NCI-H748 (cell line): Measurements from ENCODE around the gene ALX1.

Source experiments
- DNase-seq: peaks from one replicate; lab custom pipeline; 2025; ENCODE audit not compliant: unreplicated experiment; lab: John Stamatoyannopoulos, UW

The ALX1 gene

DNA sequence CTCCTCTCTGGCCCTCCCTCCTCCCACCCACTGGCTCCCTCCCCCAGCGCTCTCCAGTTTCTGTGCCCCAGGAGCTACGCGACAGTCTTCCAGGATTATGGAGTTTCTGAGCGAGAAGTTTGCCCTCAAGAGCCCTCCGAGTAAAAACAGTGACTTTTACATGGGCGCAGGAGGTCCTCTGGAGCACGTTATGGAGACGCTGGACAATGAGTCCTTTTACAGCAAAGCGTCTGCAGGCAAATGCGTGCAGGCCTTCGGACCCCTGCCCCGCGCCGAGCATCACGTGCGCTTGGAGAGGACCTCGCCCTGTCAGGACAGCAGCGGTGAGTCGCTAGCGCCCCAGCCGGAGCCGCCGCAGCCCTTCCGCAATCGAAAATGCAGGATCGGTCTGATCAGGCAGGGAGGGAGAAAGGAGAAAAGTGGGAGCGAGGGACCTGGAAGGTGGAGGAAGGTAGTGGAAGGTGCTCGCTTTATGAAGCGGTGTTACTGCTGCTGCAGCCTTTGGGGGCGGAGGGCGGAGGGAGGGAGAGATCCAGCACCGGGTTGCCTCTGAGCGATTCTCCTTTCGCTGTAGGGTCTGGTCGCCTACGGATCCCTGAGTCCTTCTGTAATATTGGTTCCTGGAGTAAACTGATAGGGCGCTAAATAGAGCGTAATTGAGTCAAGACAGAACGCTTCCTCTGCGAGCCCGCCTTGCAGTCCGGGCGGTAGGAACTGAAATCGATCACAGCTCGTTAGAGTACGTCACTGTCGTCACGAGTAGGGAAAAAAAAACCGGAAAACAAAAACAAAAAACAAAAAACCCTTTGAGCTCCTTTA lies at the start of gene ALX1:
Gene ALX1 (plus strand): TSS at position 56 of the 819 bp plus-strand sequence. CDS start 42 bp downstream, at position 98.
- DNase-seq, result peak; percentile 84

DNA sequence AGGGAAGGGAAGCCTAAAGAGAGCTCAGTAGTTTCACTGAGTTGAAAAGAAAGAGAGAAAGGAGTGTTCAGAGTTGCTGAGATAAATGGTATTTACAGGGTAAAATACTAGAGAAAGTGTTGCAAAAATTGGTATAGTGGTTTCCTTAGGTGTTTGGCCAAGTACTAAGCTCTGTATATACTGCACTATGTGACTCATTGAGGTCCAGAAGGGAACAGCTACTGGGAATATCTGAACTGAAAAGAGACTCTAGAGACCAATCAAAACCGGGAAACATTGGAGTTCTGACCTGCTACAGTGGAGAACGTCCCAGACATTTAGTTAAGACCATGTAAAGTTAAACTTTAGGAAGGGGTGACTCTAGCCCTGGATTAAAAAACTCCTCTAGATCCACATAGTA lies 42.7 kb upstream of the ALX1 start:
- DNase-seq, result no peak

DNA sequence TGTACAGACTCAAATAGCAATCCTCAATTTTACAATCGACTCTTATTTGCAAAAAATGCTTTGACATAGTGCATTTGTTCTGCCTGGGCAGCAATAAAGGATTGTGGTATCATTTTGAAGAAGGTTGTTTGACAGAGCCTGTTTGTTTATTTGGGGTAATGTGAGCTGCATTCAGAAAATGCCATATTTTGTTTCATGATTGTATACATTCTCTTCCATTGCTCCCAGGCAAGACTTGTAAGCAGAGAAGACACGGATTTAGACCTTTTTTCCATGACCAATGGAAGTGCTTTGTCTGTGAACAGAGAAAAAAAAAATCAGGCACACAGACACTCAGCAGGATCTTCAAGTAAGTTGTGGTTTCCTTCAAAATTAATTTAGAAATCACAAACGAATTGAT lies 35.5 kb upstream of the ALX1 start:
- no peak for DNase-seq

DNA sequence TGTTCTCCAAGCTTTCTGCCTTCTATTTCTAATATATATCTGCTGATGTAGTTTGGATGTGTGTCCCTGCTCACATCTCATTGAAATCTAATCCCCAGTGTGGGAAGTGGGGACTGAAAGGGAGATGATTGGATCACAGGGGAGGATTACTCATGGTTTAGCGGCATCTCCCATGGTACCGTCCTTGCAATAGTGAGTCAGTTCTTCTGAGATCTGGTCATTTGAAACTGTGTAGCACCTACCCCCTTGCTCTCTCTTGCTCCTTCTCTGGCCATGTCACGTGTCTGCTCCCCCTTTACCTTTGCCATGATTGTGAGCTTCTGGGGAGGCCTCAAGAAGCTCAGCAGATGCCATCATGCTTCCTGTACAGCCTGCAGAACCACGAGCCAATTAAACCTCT lies 26.2 kb upstream of the ALX1 start:
- DNase-seq, result no peak

DNA sequence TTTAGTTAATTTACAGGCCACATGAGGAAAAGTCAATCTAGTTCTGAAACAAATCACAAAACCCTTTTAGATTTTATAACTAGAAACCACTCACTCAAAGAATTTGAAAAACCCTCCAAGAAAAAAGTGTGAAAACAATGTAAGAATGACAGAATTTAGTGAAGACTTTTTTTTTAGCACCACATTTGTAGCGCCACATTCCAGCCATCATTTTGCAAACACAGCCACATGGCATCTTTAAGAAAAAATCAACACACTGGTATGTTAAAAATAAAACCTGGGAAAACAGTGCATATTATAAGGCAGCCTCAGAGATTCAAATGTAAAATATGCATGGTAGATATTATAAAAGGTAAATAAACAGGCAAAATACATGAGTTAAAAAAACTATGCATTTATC lies 22.3 kb upstream of the ALX1 start:
- no peak for DNase-seq

DNA sequence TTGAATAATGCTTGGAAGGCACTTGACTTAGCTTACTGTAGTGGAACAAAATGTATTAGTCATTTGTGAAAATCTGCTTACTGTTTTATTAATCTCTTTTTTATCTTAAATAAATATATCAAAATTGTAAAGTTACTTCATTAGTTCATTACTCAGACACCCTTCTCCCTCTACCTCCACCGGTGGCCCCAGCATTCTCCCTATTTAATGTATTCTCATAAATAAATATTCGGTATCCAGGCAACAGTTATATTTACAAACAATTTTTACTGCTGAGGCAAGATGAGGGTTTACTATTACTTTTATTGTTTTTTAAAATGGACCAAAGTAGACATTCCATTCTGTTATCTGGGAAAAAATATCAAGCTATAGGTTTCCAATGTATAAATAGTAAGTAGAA lies 19.6 kb upstream of the ALX1 start:
- no peak for DNase-seq

DNA sequence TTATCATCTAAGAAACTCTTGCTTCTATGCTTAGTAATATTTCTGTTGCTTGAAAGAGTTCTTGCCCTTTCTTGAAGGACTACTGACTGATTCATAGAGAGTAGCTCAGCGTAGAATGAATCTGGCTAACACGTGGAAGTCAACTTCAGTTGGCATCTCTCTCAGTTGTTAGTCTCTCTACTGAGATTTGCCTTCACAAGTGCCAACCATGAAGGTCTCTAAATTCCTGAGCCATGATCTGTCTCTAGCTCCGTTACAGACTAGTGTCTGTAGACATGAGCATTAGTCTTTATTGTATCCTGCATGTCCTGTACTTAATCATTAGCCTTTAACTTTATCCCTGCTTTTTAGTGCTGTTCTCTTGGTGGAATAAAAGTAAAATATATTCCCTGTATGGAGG lies 19.1 kb upstream of the ALX1 start:
- DNase-seq, result no peak

GRCh38 chr12:85266356-85266755 lies 13.7 kb upstream of the ALX1 start:
- no peak for DNase-seq

- DNase-seq, result no peak
Measured at GRCh38 chr12:85273381-85274314, 6.4 kb upstream of the ALX1 start.

- DNase-seq, result no peak
Measured at GRCh38 chr12:85274315-85274651, 5.7 kb upstream of the ALX1 start.

GRCh38 chr12:85275374-85275773 lies 4.6 kb upstream of the ALX1 start:
- no peak for DNase-seq

GRCh38 chr12:85277191-85277590 lies 2.8 kb upstream of the ALX1 start:
- no peak for DNase-seq

- no peak for DNase-seq
Measured at GRCh38 chr12:85277900-85278597, 2.0 kb upstream of the ALX1 start.

DNA sequence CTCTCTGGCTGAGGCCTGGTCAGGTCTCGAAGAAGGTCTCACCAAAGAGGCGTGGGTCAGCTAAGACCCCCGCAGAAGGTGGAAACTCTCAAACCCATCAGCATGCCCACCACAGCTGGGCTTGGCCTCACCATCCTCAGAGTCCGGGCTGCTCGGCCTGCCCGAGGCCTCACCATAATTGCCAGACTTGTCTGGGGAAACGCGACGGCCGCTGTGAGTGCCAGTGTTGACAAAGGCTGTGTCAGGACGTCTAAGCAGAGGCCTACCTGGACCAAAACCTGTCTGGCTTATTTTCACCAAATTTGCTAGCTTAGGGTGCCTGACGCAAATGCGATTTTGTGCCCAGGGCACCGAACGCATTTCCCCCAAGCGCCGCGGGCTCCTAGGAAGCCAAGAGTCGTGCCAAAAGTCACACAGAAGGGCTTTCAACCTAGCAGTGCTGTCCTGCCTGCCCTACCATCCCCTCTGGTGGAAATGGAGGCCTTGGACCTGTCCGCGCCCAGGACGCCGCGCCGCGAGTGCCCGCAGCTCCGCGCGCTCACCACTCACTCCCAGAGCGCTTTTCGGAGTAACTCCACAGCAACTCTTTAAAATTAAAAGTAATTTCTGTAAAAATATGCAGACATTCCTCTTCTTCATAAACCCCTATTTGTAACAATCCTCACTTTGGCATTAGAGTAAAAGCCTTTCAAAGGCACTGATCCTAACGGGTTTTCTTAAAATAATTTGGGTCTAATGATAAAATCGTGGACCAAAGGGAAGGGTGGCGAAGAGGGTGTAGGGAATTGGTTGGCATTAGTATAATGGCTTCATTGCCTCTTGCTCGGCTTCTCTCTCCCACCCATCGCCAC lies 1.2 kb upstream of the ALX1 start:
- DNase-seq, result no peak

GRCh38 chr12:85279449-85280164 lies 413 bp upstream of the ALX1 start:
- no peak for DNase-seq

DNA sequence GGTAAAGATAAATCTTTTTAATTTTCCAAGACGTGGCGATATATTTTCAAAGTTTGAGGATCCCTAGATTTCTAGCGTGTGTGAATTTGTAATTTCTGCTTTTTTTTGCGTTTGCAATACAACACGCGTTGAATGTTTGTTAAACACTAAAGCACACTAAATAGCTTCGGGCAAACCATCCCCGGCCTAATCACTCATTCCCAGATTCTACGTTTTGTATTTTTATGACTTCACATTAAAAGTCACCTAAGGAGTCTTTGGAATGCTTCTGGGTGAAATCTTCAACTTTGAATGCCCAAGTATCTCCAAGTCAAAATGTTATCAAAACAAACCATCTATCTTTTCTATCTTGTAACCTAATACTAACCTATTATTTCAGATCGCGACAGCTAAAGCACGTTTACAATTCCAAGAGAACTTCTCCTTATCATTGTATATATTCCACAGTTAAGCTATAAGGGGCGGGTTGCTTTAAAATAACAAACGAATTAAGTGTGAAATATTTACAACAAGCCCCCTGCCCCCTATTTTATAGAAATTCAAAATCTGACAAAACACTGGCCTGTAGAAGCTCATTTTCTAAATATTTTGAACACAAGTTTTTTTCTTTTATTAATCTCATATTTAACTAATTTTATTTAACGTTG lies 1.1 kb downstream of the ALX1 start:
- DNase-seq, result no peak

DNA sequence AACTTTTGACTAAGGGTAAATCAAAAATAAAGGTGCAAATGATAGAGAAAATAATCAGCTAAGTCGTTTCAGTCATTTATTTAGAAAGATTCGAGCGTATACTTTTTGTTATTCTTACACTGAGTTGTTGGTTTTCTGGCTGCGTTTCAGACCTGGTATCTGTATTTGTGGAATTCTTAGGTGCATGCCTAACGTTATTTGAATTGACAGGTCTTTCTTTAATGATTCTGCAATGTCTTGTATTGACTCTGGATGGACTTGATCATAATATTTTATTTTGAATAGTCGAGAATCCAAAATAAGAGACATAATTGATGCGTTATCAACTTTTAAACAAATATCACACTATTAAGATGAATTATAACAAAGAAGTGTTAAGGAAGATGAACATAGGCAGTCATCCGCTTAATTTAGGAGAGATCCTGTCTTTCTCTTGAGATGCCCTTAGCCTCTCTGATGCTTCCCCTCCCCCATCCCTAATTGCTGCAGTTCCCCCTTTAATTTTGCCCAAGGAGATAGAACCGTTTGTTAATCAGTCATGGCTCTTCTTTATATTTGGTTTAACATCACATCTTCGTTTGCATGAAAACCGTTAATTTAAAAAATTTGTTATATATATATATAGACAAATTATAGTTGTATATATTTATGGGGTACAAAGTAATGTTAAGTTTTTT lies 1.8 kb downstream of the ALX1 start:
- no peak for DNase-seq

DNA sequence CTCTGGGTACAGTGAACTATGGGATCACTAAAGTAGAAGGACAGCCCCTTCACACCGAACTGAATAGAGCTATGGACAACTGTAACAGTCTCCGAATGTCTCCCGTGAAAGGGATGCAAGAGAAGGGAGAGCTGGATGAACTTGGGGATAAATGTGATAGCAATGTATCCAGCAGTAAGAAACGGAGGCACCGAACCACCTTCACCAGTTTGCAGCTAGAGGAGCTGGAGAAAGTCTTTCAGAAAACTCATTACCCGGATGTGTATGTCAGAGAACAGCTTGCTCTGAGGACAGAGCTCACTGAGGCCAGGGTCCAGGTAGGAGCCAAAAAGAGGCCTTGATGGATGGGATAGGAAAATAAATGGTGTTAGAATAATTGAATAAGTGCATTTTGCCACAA lies 3.5 kb downstream of the ALX1 start:
- DNase-seq, result no peak

GRCh38 chr12:85296362-85296761 lies 16.3 kb downstream of the ALX1 start:
- no peak for DNase-seq
